Ovary (tissue), 9 donors: Measurements from ENCODE around the gene LYRM4. TPM values are rescaled to one million over a fixed set of nuclear protein-coding genes. Genes with fewer than 3 reads are reported as not detected.

Experiments used
- DNase-seq, 5 donors: peaks; one replicate each; pipeline ENCODE4 v3.0.0-alpha.2; 2019 to 2020
- H3K27ac ChIP-seq, 2 donors: fragments of 200-600 bp; one replicate each; pipeline versions ENCODE4 v1.5.1 to v1.8.0; 2019 to 2022
- H3K27me3 ChIP-seq: fragments of 200-600 bp; one replicate; pipeline ENCODE4 v1.8.0; 2022
- H3K36me3 ChIP-seq: fragments of 200-600 bp; sonication (generic); one replicate; pipeline ENCODE4 v1.5.1; 2019
- H3K4me1 ChIP-seq: one replicate; pipeline ENCODE4 v1.8.1; 2013; ENCODE audit warnings: mild to moderate bottlenecking, moderate library complexity; ENCODE audit not compliant: insufficient read depth
- H3K4me3 ChIP-seq: fragments of 200-600 bp; sonication (generic); one replicate; pipeline ENCODE4 v1.5.1; 2017
- H3K9me3 ChIP-seq, 2 donors: fragments of 200-600 bp in 1 of 2; sonication (generic) in 1 of 2; one replicate each; pipeline versions ENCODE4 v1.5.1 to v1.8.1; 2013 to 2019; ENCODE audit warnings: mild to moderate bottlenecking in 1 of 2, moderate library complexity in 1 of 2
- EP300 ChIP-seq: sonication (generic); formaldehyde crosslinking; IDR thresholded peaks from one replicate; pipeline ENCODE4 v1.6.1; 2017; ENCODE audit warnings: antibody characterized with exemption
- POLR2A ChIP-seq: fragments of 450-650 bp; IDR thresholded peaks from one replicate; pipeline ENCODE4 v1.6.1; 2017; ENCODE audit warnings: antibody characterized with exemption, mild to moderate bottlenecking, moderate library complexity
- WGBS, 3 donors: extraction: QIAGEN DNeasy Blood & Tissue Kit in 1 of 3; methylation state at CpG; one replicate each; pipeline versions ENCODE4 v1.1.5 to v1.1.7; 2013 to 2017; 5-methylcytosine and 5-hydroxymethylcytosine counted together
- intact Hi-C, 4 donors: fragments of 100-400 bp; cut with DNase I; formaldehyde crosslinking; loops; one replicate each; pipeline versions ENCODE4 v1.11.0 to v1.15.1; 2022 to 2023
- polyA plus RNA-seq, 2 donors: library from polyadenylated mRNA; stranded (reverse); fragments of 200-250 nt in 1 of 2; fragments of 350-450 nt in 1 of 2; fragmentation: Illumina TruSeq in 1 of 2; extraction: RNeasy Lipid Tissue Mini Kit (QIAGEN cat#74804) in 1 of 2; gene quantifications; one replicate each; pipeline ENCODE4 v1.2.3, GENCODE V29; 2013 to 2014
- total RNA-seq, 7 donors: library from RNA; depleted of rRNA in 2 of 7; stranded (reverse); fragments of >200 nt in 2 of 7; fragmentation: NEBNext Ultra II Directional in 3 of 7; extraction: Animal tissue kit (Norgen Biotek cat#: 25700) in 3 of 7; gene quantifications; one replicate each; pipeline versions ENCODE4 v1.1.0 to v1.2.4, GENCODE V29; 2016 to 2023
- TF ChIP-seq, protein P1 (sequence below), 3 donors: fragments of 450-650 bp in 2 of 3; fragments of 200-600 bp in 1 of 3; IDR thresholded peaks; one replicate each; pipeline versions ENCODE4 v1.5.1 to v1.8.0; 2016 to 2022; ENCODE audit warnings: antibody characterized with exemption in 3 of 3, mild to moderate bottlenecking in 1 of 3
- donor health status: DM: no; HTN: no; CAD: no; lungs with moderate emphysema.
- donor health status: DM: no; HTN: no; CAD: no.
- donor health status: Bipolar disorder and iron deficiency.
- donor health status: DM: yes; HTN: yes; CAD: no.
- donor health status: DM: no; HTN: no; CAD: no.
- donor health status: DM: yes; HTN: yes; CAD: no.

LYRM4 gene
- total and polyA plus RNA-seq, 9 donors: 28.0 to 38.2 (median 33.6) TPM

DNA sequence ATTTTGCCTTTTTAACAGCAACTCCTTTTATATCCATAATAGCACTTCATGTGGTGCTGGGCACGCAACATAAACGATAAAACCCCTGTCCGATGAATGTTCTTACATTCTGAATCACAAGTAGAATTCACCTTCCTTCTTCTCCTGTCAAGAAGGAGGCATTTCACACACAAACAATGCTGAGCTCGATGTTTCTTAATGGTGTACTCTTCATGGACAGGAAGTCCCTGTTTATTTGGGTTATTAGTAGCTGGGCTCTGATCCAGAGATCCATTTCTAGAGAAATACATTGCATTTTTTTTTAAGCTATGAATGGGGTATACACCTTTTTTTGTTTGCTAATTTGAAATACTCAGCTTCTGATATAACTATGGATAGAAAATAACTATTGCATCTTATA, 93.2 kb downstream of the LYRM4 start:
- Histone ChIP-seq H3K9me3 (no peaks in the 10 kb centered on the region), H3K4me1 (peaks cover 2% of the 10 kb centered on the region), H3K4me3 (no peak overlapping the region), H3K27ac (no peak overlapping the region), H3K36me3 (no peaks in the 10 kb centered on the region), H3K27me3 (no peaks in the 10 kb centered on the region)
- DNase-seq: no peak
- WGBS, 3 donors: 61 to 71% (median 64%) methylated on average over 4 of the region's 4 CpGs
- intact Hi-C loops: no loop called here
- TF ChIP-seq POLR2A (no peak), EP300 (no peak)
- TF ChIP-seq, protein P1, sequence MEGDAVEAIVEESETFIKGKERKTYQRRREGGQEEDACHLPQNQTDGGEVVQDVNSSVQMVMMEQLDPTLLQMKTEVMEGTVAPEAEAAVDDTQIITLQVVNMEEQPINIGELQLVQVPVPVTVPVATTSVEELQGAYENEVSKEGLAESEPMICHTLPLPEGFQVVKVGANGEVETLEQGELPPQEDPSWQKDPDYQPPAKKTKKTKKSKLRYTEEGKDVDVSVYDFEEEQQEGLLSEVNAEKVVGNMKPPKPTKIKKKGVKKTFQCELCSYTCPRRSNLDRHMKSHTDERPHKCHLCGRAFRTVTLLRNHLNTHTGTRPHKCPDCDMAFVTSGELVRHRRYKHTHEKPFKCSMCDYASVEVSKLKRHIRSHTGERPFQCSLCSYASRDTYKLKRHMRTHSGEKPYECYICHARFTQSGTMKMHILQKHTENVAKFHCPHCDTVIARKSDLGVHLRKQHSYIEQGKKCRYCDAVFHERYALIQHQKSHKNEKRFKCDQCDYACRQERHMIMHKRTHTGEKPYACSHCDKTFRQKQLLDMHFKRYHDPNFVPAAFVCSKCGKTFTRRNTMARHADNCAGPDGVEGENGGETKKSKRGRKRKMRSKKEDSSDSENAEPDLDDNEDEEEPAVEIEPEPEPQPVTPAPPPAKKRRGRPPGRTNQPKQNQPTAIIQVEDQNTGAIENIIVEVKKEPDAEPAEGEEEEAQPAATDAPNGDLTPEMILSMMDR (IDR thresholded peaks at IDR 0.05): no peak

GRCh38 chr6:5164092-5164491, 96.7 kb downstream of the LYRM4 start:
- no peaks in the 10 kb centered on the region for H3K36me3 ChIP-seq
- peaks cover 2% of the 10 kb centered on the region for H3K4me1 ChIP-seq
- no peak for TF ChIP-seq EP300
- no peaks in the 10 kb centered on the region for H3K27me3 ChIP-seq
- no peak for DNase-seq
- no peak overlapping the region for H3K27ac ChIP-seq
- H3K9me3 ChIP-seq: no peaks in the 10 kb centered on the region
- intact Hi-C loops: no loop called here
- no peak overlapping the region for H3K4me3 ChIP-seq

- Histone ChIP-seq H3K27me3 (no peaks in the 10 kb centered on the region), H3K4me3 (no peak overlapping the region), H3K27ac (no peak overlapping the region), H3K4me1 (peaks cover 2% of the 10 kb centered on the region), H3K36me3 (no peaks in the 10 kb centered on the region), H3K9me3 (no peaks in the 10 kb centered on the region)
- no peak for DNase-seq
- WGBS, 3 donors: 93 to 98% (median 94%) methylated on average over 6 of the region's 6 CpGs
- TF ChIP-seq EP300 (no peak), POLR2A (no peak)
- TF ChIP-seq, protein P1 (IDR thresholded peaks at IDR 0.05): no peak
- intact Hi-C loops: no loop called here
These were observed 97.5 kb downstream of the LYRM4 start for GRCh38 chr6:5163247-5163646.

DNA sequence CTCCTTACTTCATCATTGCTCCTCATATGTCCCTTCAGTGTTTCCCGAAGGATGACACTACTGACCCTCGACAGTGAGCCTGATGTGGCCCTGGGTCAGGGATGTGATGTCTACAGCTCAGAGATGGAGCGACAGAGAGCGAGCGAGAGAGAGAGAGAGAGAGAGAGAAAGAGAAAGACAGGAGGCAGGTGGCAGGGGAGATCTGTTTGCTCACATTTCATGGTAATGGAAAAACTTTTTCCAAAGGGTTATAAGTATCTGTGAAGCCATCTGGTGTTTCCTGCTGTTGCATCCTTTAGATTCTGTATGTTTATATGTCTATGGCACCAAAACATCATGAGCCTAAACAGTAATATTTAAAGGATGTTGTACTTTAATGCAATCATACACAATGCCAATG, 98.4 kb downstream of the LYRM4 start:
- H3K36me3 ChIP-seq: no peaks in the 10 kb centered on the region
- H3K9me3 ChIP-seq: no peaks in the 10 kb centered on the region
- intact Hi-C loops: no loop called here
- no peak overlapping the region for H3K27ac ChIP-seq
- no peaks in the 10 kb centered on the region for H3K27me3 ChIP-seq
- no peak for TF ChIP-seq EP300
- no peak for TF ChIP-seq POLR2A
- TF ChIP-seq, protein P1 (IDR thresholded peaks at IDR 0.05): no peak
- WGBS, 3 donors: 85 to 93% (median 86%) methylated on average over 5 of the region's 5 CpGs
- DNase-seq: no peak
- H3K4me3 ChIP-seq: no peak overlapping the region
- peaks cover under 1% of the 10 kb centered on the region for H3K4me1 ChIP-seq

DNA sequence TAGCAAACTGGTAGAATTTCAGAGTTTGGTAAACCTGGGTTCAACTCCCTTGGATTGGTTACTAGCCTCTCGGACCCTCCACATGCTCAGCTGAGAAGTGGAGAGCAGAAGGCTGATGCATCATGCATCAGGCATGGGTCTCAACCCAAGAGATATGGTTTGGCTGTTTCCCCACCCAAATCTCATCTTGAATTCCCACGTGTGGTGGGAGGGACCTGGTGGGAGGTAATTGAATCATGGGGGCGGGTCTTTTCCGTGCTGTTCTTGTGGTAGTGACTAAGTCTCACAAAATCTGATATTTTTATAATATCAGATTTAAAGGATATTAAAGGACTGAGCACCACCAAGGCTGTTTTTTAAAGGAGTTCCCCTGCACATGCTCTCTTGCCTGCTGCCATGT, 100.5 kb downstream of the LYRM4 start:
- Histone ChIP-seq H3K4me1 (no peaks in the 10 kb centered on the region), H3K36me3 (no peaks in the 10 kb centered on the region), H3K9me3 (no peaks in the 10 kb centered on the region), H3K27me3 (no peaks in the 10 kb centered on the region), H3K27ac (no peak overlapping the region), H3K4me3 (no peak overlapping the region)
- intact Hi-C loops: no loop called here
- 84 to 89% (median 89%) methylated on average over 4 of the region's 4 CpGs for WGBS, 3 donors
- no peak for TF ChIP-seq POLR2A
- TF ChIP-seq, protein P1 (IDR thresholded peaks at IDR 0.05): no peak
- no peak for TF ChIP-seq EP300
- DNase-seq: no peak
